Renal cortex interstitium (tissue), 11 donors: Measurements from ENCODE around the gene FARP1. TPM values are rescaled to one million over a fixed set of nuclear protein-coding genes. Genes with fewer than 3 reads are reported as not detected.

ENCODE experiments used
- DNase-seq, 11 donors: peaks; one replicate each; pipeline ENCODE4 v3.0.0-alpha.2; 2013; ENCODE audit warnings: low read depth in 9 of 11, low spot score in 4 of 11; ENCODE audit errors: extremely low read depth in 1 of 11
- polyA plus RNA-seq, 3 donors: library from polyadenylated mRNA; unstranded; fragments of 120-200 nt; gene quantifications; one replicate each; pipeline ENCODE4 v1.2.1, GENCODE V29; 2013; ENCODE audit not compliant: insufficient read length in 3 of 3

Gene FARP1
- polyA plus RNA-seq, 3 donors, result 251 to 327 (median 255) TPM

GRCh38 chr13:98187965-98188261 lies 45.0 kb downstream of the FARP1 start:
- DNase-seq, result no peak

- DNase-seq, result no peak
Measured at GRCh38 chr13:98188544-98189166, 45.8 kb downstream of the FARP1 start.

GRCh38 chr13:98189841-98190505 lies 47.1 kb downstream of the FARP1 start:
- no peak for DNase-seq

GRCh38 chr13:98190889-98191444 lies 48.1 kb downstream of the FARP1 start:
- DNase-seq, result no peak

GRCh38 chr13:98192008-98192407 lies 49.1 kb downstream of the FARP1 start:
- DNase-seq, result no peak

- no peak for DNase-seq
Measured at GRCh38 chr13:98195054-98195791, 52.3 kb downstream of the FARP1 start.

GRCh38 chr13:98198683-98199082 lies 55.8 kb downstream of the FARP1 start:
- no peak for DNase-seq

GRCh38 chr13:98199480-98199879 lies 56.6 kb downstream of the FARP1 start:
- DNase-seq, result no peak

GRCh38 chr13:98200211-98200878 lies 57.5 kb downstream of the FARP1 start:
- DNase-seq, result no peak

- DNase-seq, result no peak
Measured at GRCh38 chr13:98201189-98201588, 58.3 kb downstream of the FARP1 start.

- DNase-seq, result no peak
Measured at GRCh38 chr13:98201984-98202383, 59.1 kb downstream of the FARP1 start.

GRCh38 chr13:98203646-98204326 lies 60.9 kb downstream of the FARP1 start:
- no peak for DNase-seq

GRCh38 chr13:98204546-98204945 lies 61.7 kb downstream of the FARP1 start:
- no peak for DNase-seq

- no peak for DNase-seq
Measured at GRCh38 chr13:98206946-98207345, 64.1 kb downstream of the FARP1 start.

- no peak for DNase-seq
Measured at GRCh38 chr13:98207416-98207815, 64.5 kb downstream of the FARP1 start.

GRCh38 chr13:98208606-98209005 lies 65.7 kb downstream of the FARP1 start:
- DNase-seq, result no peak

GRCh38 chr13:98212763-98213162 lies 69.9 kb downstream of the FARP1 start:
- no peak for DNase-seq

- DNase-seq, result no peak
Measured at GRCh38 chr13:98213354-98213753, 70.5 kb downstream of the FARP1 start.

- DNase-seq, result no peak
Measured at GRCh38 chr13:98214008-98214643, 71.2 kb downstream of the FARP1 start.
